Upper lobe of right lung (tissue), 1 donor: ENCODE data around the gene HSD17B7. TPM values are rescaled to one million over a fixed set of nuclear protein-coding genes. Genes with fewer than 3 reads are reported as not detected.
"Not testable (repeated sequence)": the region's sequence is repeated elsewhere in the genome, so short reads cannot be mapped to it uniquely, and the experiment has no call there.

Source experiments
- ATAC-seq: fragments of 200-7000 bp; cut with Tn5 transposase; one replicate; pipeline ENCODE4 v1.9.1; 2020; ENCODE audit warnings: mild to moderate bottlenecking, moderate library complexity
- DNase-seq: peaks from one replicate; pipeline ENCODE4 v3.0.0-alpha.2; 2020
- H3K27ac ChIP-seq: fragments of 200-600 bp; one replicate; pipeline ENCODE4 v1.8.0; 2022
- H3K27me3 ChIP-seq: fragments of 200-600 bp; one replicate; pipeline ENCODE4 v1.8.0; 2022; ENCODE audit warnings: mild to moderate bottlenecking
- H3K36me3 ChIP-seq: fragments of 200-600 bp; one replicate; pipeline ENCODE4 v1.8.0; 2022
- H3K4me1 ChIP-seq: fragments of 200-600 bp; one replicate; pipeline ENCODE4 v1.8.0; 2022
- H3K4me3 ChIP-seq: fragments of 200-600 bp; one replicate; pipeline ENCODE4 v1.8.0; 2022; ENCODE audit warnings: mild to moderate bottlenecking
- H3K9me3 ChIP-seq: fragments of 200-600 bp; one replicate; pipeline ENCODE4 v1.8.0; 2022
- intact Hi-C: fragments of 100-400 bp; cut with DNase I; formaldehyde crosslinking; loops from one replicate; pipeline ENCODE4 v1.11.0; 2022
- total RNA-seq: library from RNA; stranded (reverse); fragmentation: NEBNext Ultra II Directional; extraction: Animal tissue kit (Norgen Biotek cat#: 25700); gene quantifications from one replicate; pipeline ENCODE4 v1.2.1, GENCODE V29; 2021
- TF ChIP-seq, protein P1 (sequence below): fragments of 200-600 bp; IDR thresholded peaks from one replicate; pipeline ENCODE4 v1.8.0; 2022; ENCODE audit warnings: antibody characterized with exemption
- donor health status: DM: no; HTN: yes; CAD: no; lungs with severe emphysema.

Gene HSD17B7
- total RNA-seq, 1 donor from 2014 or later, result 31.6 TPM

DNA sequence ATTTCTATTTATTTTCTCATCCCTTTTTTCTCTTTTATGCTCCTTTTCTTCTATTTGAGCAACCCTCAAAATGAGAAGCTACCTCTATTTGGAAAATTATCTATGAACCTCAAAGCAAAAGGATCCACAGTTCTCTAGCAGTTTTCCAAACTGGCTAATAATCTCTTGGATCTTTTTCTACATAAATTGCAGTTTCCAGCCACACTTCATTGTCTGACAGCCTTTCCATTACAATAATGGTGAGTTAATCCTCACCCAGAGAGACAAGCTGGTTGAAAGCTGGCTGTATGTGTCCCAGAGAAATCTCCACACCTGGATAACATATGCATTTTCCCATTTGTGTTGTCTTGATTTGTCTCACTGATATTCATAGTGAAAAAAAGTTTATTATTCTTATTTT, 16.5 kb upstream of the HSD17B7 start:
- H3K27me3 ChIP-seq, result no peaks in the 10 kb centered on the region
- no peak for ATAC-seq
- DNase-seq, result no peak
- H3K36me3 ChIP-seq, result peaks cover 20% of the 10 kb centered on the region
- H3K27ac ChIP-seq, result no peak overlapping the region
- TF ChIP-seq, protein P1, sequence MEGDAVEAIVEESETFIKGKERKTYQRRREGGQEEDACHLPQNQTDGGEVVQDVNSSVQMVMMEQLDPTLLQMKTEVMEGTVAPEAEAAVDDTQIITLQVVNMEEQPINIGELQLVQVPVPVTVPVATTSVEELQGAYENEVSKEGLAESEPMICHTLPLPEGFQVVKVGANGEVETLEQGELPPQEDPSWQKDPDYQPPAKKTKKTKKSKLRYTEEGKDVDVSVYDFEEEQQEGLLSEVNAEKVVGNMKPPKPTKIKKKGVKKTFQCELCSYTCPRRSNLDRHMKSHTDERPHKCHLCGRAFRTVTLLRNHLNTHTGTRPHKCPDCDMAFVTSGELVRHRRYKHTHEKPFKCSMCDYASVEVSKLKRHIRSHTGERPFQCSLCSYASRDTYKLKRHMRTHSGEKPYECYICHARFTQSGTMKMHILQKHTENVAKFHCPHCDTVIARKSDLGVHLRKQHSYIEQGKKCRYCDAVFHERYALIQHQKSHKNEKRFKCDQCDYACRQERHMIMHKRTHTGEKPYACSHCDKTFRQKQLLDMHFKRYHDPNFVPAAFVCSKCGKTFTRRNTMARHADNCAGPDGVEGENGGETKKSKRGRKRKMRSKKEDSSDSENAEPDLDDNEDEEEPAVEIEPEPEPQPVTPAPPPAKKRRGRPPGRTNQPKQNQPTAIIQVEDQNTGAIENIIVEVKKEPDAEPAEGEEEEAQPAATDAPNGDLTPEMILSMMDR, result no peak
- no peaks in the 10 kb centered on the region for H3K4me1 ChIP-seq
- H3K9me3 ChIP-seq, result no peaks in the 10 kb centered on the region
- no peak overlapping the region for H3K4me3 ChIP-seq
- intact Hi-C loops, result no loop called here

DNA sequence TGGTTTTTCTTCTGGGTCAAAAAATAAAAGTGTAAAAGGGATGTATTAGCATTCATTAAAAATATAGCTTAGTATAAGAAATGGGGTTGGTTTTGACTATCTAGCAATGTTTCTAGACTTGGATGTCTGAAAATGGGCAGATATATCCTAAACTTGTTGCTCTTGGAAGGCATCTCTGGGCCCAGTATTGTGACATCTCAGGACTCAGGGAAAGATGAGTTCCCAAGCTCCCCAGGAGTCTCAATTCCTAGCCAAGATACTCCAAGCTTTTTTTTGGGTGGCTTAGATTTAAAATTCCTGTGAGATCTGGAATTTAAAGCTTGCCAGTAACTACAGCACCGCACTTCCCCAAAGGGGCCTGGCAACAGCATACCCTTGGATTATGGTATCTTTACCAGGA, 11.5 kb upstream of the HSD17B7 start:
- Histone ChIP-seq H3K36me3 (peaks cover 2% of the 10 kb centered on the region), H3K4me3 (no peak overlapping the region), H3K9me3 (no peaks in the 10 kb centered on the region), H3K27me3 (no peaks in the 10 kb centered on the region), H3K27ac (no peak overlapping the region), H3K4me1 (no peaks in the 10 kb centered on the region)
- ATAC-seq, result no peak
- DNase-seq, result no peak
- TF ChIP-seq, protein P1, result no peak
- intact Hi-C loops, result no loop called here

DNA sequence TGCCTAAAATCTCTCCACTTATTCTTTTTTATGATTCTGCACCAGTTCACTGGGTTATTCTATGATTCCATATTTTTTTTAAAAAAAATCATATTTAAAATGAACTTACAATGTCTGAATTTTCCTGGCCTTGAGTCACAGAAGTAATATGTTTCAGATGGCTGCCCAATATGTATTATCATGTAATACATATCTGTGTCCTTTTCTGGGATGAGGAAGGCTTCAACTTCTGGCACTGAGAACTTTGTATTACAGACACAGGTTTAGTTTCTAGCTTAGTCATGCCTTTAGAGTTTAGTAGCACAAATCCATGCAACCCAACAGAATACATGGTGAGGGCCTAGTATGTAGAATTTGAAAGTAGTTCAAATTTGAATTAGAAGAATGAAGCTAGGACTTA, 7.8 kb upstream of the HSD17B7 start:
- DNase-seq (no peak), ATAC-seq (no peak)
- Histone ChIP-seq H3K4me3 (no peak overlapping the region), H3K4me1 (no peaks in the 10 kb centered on the region), H3K27me3 (no peaks in the 10 kb centered on the region), H3K27ac (no peak overlapping the region), H3K36me3 (no peaks in the 10 kb centered on the region), H3K9me3 (no peaks in the 10 kb centered on the region)
- TF ChIP-seq, protein P1, result no peak
- intact Hi-C loops, result no loop called here

DNA sequence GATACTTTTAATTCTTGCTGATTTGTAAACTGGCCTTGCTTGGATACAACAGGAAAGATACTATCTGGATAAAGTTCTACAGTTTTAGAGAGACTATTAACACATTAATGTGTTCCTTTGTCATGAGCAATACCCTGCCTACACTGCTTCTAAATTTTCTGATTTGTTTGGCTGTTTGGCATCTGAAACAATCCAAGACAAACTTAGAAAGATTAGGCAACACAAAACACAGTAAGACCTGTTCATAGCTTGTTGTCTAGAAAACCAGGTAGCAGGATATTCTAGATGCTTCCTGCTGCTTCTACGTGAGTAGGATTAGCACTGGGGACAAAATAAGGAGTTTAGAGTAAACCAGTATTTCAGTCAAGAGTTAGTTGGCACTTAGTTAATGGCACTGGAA, 5.6 kb upstream of the HSD17B7 start:
- H3K36me3 ChIP-seq, intact Hi-C loops, DNase-seq, H3K9me3 ChIP-seq, H3K27me3 ChIP-seq, H3K4me3 ChIP-seq, ATAC-seq, H3K27ac ChIP-seq, H3K4me1 ChIP-seq: not testable (repeated sequence)

DNA sequence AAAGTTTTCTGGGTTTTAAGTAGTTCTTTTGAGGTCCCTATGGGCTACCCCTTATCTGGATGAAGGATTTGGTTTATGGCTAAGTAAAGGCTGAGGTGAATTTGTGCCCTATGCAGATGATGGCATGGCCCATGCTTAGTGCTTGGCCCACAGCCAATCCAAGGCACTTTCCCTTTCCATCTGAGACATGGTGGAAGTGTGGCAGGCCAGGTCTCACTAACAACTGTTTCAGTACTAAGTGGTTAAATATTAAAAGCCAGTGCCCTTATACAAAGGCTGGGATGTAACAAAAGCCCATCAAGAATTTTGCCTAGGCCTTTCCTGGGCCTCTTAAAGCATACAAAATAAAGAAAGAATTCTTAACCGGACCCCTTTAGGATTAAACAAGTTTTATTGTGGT, 1.7 kb upstream of the HSD17B7 start:
- H3K27ac ChIP-seq, H3K27me3 ChIP-seq, ATAC-seq, H3K4me1 ChIP-seq, DNase-seq, H3K36me3 ChIP-seq, H3K9me3 ChIP-seq, H3K4me3 ChIP-seq, intact Hi-C loops: not testable (repeated sequence)

DNA sequence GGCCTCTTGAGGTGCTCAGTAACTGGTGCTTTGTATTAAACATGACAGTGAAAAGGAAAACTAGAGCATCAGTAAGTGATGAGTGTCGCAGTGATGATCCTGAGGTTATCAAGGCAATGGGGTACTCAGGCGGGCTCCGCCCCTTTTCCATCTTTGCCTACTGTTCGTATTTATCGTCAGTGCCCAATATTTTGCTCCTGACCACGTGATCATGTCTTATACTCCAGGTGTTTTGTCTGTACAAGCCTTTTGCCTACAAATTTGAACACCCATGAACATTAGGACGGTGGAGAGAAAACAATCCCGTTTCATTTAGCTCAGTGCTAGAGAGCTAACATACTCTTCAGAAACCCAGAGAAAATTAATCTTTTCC, 469 bp downstream of the HSD17B7 start:
- intact Hi-C loops, H3K36me3 ChIP-seq, H3K4me1 ChIP-seq, DNase-seq, H3K9me3 ChIP-seq, H3K27me3 ChIP-seq: not testable (repeated sequence)
- ATAC-seq, result peak; percentile 27
- Histone ChIP-seq H3K4me3 (peak overlapping the region; percentile 51), H3K27ac (peak overlapping the region; percentile 87)

DNA sequence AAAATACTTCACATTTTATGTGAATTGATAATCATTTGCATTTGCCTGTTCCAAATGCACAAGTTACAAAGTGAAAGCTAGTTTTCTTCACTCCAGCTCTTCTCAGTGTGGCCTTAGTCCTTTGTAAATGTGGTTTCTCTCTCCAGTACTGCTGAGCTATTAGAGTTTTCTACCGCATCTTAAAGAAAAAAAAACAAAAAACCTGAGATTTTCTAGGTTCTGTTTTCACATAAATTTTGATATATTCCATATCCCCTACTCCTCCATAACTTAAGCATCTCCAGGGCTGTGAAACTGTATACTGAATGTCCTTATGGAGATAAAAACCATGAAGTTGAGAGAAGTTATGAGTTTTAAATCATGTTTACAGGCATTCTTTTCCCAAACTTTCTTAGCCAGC, 3.8 kb downstream of the HSD17B7 start:
- H3K27ac ChIP-seq, intact Hi-C loops, ATAC-seq, H3K4me1 ChIP-seq, DNase-seq, H3K9me3 ChIP-seq, H3K4me3 ChIP-seq, H3K27me3 ChIP-seq: not testable (repeated sequence)
- peaks cover 16% of the 10 kb centered on the region for H3K36me3 ChIP-seq

DNA sequence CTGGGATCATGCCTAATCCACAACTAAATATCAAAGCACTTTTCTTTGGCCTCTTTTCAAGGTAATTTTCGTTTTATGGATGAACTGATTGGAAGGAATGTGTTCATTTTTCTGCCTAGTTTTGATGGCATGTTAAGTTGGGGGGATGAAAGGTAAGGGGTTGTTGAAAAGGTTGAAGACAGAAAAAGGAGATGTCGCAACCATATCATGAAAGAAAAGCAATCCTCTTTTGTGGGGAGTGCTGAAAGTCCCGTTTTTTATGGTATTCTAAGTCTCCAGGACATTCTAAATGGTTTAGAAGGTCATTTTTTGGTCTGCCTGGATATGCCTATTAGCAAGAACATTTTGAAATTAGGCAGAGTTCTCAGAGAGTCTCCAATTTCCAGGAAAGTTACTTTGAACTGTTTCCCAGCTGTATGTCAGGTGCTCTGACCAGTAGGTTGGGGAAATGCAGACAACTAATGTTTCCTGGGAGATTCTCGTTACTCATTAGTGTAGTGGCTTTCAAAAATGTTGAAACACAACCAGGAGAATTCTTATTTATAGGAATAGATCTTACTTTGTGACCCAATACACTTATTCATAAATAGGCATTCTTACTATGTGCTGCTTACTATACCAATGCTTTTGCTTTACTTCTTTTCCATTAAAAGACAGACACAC, 6.2 kb downstream of the HSD17B7 start:
- not testable (repeated sequence) for ATAC-seq

More for the DNA sequence above, 6.2 kb downstream of the HSD17B7 start:
- H3K27ac ChIP-seq, intact Hi-C loops, H3K9me3 ChIP-seq, H3K4me1 ChIP-seq, H3K4me3 ChIP-seq, DNase-seq, H3K27me3 ChIP-seq: not testable (repeated sequence)
- peaks cover 38% of the 10 kb centered on the region for H3K36me3 ChIP-seq
